Coronary artery (tissue), 2 donors: Measurements from ENCODE around the gene ERGIC1.

Source experiments
- DNase-seq: peaks from one replicate; pipeline ENCODE4 v3.0.0-alpha.2; 2017; ENCODE audit warnings: low spot score
- H3K27ac ChIP-seq, 2 donors: fragments of 200-600 bp; sonication (generic); one replicate each; pipeline ENCODE4 v1.5.1; 2016 to 2019
- H3K4me3 ChIP-seq: fragments of 200-600 bp; sonication (generic); 2 replicates; pipeline ENCODE4 v1.5.1; 2016; ENCODE audit warnings: mild to moderate bottlenecking, moderate library complexity
- TF ChIP-seq, protein P1 (sequence below): fragments of 200-600 bp; sonication (generic); IDR thresholded peaks from one replicate; pipeline ENCODE4 v1.5.1; 2019; ENCODE audit warnings: antibody characterized with exemption

The ERGIC1 gene

DNA sequence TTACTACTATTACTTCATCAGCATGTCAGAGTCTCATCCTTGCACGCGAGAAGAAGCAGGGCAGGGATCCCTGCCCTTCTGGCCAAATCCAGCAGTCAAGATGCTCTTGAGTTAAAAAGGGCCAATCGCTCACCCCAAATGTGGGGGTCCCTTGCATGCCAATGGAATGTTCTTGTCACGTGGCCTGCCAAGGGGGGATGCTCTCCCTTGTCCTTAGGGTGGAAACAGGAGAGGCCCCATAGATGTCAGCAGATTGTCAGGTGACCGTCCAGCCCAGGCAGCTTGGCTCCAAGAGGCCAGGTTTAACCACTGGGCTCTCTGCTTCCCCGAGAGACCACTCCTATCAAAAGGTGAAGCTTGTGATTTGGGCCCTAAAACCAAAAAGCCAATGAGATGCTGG, 37.7 kb upstream of the ERGIC1 start:
- DNase-seq: no peak
- TF ChIP-seq, protein P1, sequence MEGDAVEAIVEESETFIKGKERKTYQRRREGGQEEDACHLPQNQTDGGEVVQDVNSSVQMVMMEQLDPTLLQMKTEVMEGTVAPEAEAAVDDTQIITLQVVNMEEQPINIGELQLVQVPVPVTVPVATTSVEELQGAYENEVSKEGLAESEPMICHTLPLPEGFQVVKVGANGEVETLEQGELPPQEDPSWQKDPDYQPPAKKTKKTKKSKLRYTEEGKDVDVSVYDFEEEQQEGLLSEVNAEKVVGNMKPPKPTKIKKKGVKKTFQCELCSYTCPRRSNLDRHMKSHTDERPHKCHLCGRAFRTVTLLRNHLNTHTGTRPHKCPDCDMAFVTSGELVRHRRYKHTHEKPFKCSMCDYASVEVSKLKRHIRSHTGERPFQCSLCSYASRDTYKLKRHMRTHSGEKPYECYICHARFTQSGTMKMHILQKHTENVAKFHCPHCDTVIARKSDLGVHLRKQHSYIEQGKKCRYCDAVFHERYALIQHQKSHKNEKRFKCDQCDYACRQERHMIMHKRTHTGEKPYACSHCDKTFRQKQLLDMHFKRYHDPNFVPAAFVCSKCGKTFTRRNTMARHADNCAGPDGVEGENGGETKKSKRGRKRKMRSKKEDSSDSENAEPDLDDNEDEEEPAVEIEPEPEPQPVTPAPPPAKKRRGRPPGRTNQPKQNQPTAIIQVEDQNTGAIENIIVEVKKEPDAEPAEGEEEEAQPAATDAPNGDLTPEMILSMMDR: no peak
- Histone ChIP-seq H3K27ac (peak overlapping the region; percentile 89 to 96), H3K4me3 (no peak overlapping the region)

DNA sequence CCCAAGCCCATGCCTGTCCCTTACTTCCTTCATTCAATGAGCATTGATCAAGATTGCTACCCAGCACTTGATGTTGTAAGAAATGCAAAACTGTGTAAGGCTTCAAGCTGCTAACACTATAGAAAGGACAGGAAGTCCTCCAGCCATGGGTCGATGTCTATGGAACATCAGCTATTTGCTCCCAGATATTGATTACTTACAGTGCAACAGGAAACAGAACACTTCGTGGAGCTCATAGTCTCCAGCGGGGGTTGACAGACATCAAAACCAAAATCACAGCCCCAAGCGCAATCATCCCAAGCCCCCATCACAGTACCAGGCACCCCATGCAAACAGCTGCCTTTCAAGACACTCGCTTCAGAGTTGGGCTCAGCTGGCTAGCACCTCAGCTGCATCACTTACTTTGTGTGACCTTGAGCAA, 36.3 kb upstream of the ERGIC1 start:
- TF ChIP-seq, protein P1: no peak
- Histone ChIP-seq H3K27ac (peak overlapping the region; percentile 89 to 96), H3K4me3 (no peak overlapping the region)
- DNase-seq: no peak

DNA sequence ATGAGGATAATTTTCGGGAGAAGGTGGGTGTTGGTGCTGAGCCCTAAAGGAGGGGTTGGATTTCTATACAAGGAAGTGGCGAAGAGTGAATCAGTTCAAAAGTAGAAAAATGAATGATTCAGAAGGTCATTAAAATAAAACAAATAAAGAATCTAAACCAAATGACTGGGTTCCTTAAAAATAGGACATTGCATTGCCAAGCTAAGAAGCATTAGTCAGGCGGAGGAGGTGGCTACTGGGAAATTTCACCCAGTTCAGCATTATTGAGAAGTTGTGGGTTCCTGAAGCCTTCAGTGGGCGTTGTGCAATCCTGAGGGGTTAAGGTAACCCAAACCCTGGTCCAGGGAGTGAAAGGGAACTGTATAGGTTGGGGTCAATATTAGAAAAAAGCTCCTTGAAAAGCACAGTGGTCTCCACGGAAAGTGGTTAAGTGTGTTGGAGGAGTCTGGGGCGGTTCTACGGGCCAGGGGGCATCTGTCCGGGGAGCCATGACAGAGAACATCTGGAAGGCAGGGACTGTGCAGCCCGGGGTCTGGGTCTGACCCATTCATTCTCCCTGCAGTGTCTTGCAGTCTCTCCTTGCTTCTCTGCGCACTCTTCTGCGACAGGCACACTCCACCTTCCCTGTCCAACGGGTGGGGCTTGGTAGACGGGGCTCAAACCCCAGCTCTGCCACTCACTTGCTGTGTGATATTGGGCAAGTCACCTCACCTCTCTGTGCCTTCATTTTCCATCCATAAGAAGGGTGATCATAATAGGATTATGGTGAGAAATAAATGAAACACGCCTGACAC, 35.4 kb upstream of the ERGIC1 start:
- Histone ChIP-seq H3K27ac (peak overlapping the region; percentile 89 to 96), H3K4me3 (peak overlapping the region; percentile 36)
- no peak for DNase-seq
- TF ChIP-seq, protein P1: no peak

DNA sequence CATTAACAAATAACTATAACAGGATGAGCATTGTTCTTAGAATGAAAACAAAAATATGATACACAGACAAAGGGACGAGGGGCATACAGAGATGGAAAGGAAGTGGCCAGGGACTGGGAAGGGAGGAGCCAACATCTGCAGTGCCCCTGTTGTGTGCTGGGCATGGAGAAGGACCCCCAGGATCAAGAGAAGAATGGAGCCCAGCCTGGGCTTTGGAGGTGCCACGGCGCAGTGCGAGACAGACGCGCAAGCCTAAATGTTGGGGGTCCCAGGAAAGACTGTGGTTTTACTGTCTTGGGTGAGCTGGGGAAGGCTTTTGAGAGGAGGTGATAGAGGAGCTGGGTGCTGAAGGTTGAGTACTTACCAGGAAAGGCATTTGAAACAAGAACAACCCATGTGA, 34.6 kb upstream of the ERGIC1 start:
- Histone ChIP-seq H3K27ac (peak overlapping the region; percentile 89 to 96), H3K4me3 (no peak overlapping the region)
- no peak for DNase-seq
- TF ChIP-seq, protein P1: no peak

DNA sequence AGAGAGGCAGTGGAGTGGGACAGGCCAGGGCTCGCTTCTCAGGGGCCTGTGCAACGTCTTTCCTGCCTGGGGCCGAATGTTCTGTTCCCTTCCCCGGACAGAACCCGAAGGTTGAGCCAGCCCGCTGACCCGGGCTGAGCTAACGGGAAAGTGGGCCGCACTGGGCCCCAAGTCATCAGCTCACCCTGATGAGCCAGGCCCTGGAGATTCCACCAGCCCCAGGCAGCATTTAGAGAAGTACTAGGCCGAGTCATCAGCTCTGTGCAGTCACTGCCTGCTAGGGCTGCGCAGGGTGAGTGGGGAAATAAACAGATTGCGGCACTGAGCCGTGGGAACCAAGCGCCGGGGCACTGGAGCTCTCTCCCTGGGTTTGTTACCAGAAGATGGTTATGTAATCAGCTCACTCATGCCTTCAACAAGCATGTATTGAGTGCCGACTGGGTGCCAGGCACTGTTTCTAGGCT, 33.9 kb upstream of the ERGIC1 start:
- no peak for DNase-seq
- Histone ChIP-seq H3K27ac (peak overlapping the region; percentile 89 to 96), H3K4me3 (no peak overlapping the region)
- TF ChIP-seq, protein P1: no peak

DNA sequence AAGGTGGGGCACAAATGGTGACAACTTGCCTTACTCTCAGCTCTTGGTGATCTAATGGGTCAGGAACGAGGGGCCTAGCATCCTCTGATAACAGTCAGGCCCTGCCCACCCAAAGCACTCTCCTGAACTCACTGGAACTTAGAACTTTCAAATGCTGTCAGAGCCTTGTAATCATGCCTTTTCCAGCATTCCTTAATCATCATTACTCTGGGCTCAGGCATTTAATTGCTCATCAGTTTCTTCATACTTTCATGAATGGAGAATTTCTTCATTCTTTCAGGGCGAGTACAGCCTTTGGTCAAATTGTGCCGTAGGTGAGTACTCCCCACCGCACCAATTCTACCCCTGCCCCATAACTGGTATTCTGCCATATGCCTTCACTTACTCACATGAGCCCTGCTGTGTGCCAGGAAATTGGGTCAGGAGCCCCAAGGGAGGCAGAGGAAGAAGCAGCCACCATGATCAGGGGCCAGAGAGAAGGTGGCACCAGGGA, 32.8 kb upstream of the ERGIC1 start:
- peak overlapping the region in 1 of 2 donors; percentile 58 for H3K27ac ChIP-seq
- H3K4me3 ChIP-seq: no peak overlapping the region
- peak; percentile 76 for DNase-seq
- TF ChIP-seq, protein P1: no peak

DNA sequence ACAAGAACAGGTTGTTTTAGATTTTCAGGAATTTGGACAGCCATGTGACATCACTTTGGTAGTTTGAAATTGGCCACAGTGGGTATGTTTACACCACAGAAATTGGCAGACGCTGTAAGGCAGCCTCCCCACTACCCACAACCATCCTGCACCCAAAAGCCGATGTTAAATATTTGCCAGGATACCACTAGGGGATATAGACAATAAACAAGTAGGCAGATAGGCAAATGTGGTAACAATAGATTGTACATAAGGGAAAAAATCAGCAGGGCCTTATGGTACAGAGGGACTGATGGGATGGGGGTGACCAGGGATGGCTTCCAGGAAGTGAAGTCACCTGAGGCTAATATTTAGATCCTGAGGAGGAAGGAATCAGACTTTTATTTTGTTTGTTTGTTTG, 31.9 kb upstream of the ERGIC1 start:
- no peak for DNase-seq
- Histone ChIP-seq H3K4me3 (no peak overlapping the region), H3K27ac (peak overlapping the region in 1 of 2 donors; percentile 58)
- TF ChIP-seq, protein P1: no peak
